Measurements from ENCODE around the gene RABGGTB. TPM values are rescaled to one million over a fixed set of nuclear protein-coding genes. Genes with fewer than 3 reads are reported as not detected.
"Not testable (repeated sequence)": the region's sequence is repeated elsewhere in the genome, so short reads cannot be mapped to it uniquely, and the experiment has no call there.

RABGGTB gene
- total and polyA plus RNA-seq, 9 of the 15 experiments (the other 6 are each of a cell fraction or from before 2014, with no cell fraction given) = 148 to 354 (median 206) TPM

- H2AFZ ChIP-seq (ENCODE audit: low read depth, low read length); H3K27me3 ChIP-seq (ENCODE audit: control insufficient read depth in 2 of 2, insufficient read depth in 2 of 2, low read length in 2 of 2); DNase-seq (ENCODE audit: extremely low read depth in 1 of 4, low spot score in 3 of 4); in situ Hi-C loops (cut with MboI); intact Hi-C loops (cut with micrococcal nuclease); H3K9me3 ChIP-seq (replicated peaks; ENCODE audit: control insufficient read depth, insufficient read depth, low read depth, low read length); H3K4me3 ChIP-seq; H3K4me1 ChIP-seq (replicated peaks in 1 of 2; ENCODE audit: control insufficient read depth in 2 of 2, insufficient read depth in 2 of 2, low read length in 2 of 2); H3K9ac ChIP-seq (ENCODE audit: insufficient read depth in 1 of 2, low read depth in 2 of 2, low read length in 2 of 2); H4K20me1 ChIP-seq (replicated peaks; ENCODE audit: control insufficient read depth, insufficient read depth, low read length); ATAC-seq; H3K4me2 ChIP-seq (ENCODE audit: insufficient read depth, low read length); CTCF ChIA-PET (ENCODE audit: low intra/inter-chr PET ratio); H3K79me2 ChIP-seq (ENCODE audit: control insufficient read depth, insufficient read depth, low read length); FAIRE-seq; H3K9me1 ChIP-seq (ENCODE audit: control insufficient read depth, insufficient read depth, low read length); H3K27ac ChIP-seq (ENCODE audit: extremely low read depth, low read depth, low read length); BruUV-seq (replicated peaks): not testable (repeated sequence)
- TF ChIP-seq CC2D1A (IDR thresholded peaks at IDR 0.05) = 0 out of 2 replicates have a peak, but pooled peaks have one; percentile 18
- peak; percentile 50; the same call in 1 of the 2 replicates for TF ChIP-seq C11orf30 (IDR thresholded peaks at IDR 0.05; ENCODE audit: low read depth)
- peak; percentile 48 for TF ChIP-seq NFYB (IDR thresholded peaks at IDR 0.05; ENCODE audit: extremely low read depth, insufficient read length)
- TF ChIP-seq ZNF316 (IDR thresholded peaks at IDR 0.05) = peak; percentile 82
- peak; percentile 18 for TF ChIP-seq ASH1L (IDR thresholded peaks at IDR 0.05; ENCODE audit: borderline replicate concordance, low read depth, partially characterized antibody)
- peak; percentile 33; the same call in 1 of the 2 replicates for TF ChIP-seq MAFG (tag; conservative IDR thresholded peaks at IDR 0.05)
- H3K36me3 ChIP-seq (ENCODE audit: control insufficient read depth, insufficient read depth, low read length) = peaks cover 49% of the 10 kb centered on the region
- WGBS (ENCODE audit: insufficient coverage, low coverage, missing lambda C conversion rate) = 100% methylated on average over 4 of the region's 4 CpGs
- POLR2A ChIA-PET = interaction anchor here (1.0 kb wide), 1 partner anchor 10 kb away, joined by 3 read pairs; no protein-coding TSS in a partner anchor
Observed at GRCh38 chr1:75758543-75758942, 27.5 kb upstream of the RABGGTB start.

Data from K562 (cell line).